Thyroid gland (tissue), 4 donors: ENCODE data around the gene SLAIN2. TPM values are rescaled to one million over a fixed set of nuclear protein-coding genes. Genes with fewer than 3 reads are reported as not detected.

ENCODE experiments used
- DNase-seq, 2 donors: peaks; one replicate each; pipeline ENCODE4 v3.0.0-alpha.2; 2019
- H3K27ac ChIP-seq, 3 donors: fragments of 200-600 bp; sonication (generic); 1 replicate in 2 of 3; 2 replicates in 1 of 3; pipeline ENCODE4 v1.5.1; 2016 to 2019; ENCODE audit warnings: mild to moderate bottlenecking in 1 of 3, moderate library complexity in 1 of 3
- H3K27me3 ChIP-seq: fragments of 200-600 bp; sonication (generic); one replicate; pipeline ENCODE4 v1.5.1; 2019
- H3K36me3 ChIP-seq, 2 donors: fragments of 200-600 bp; sonication (generic); one replicate each; pipeline ENCODE4 v1.5.1; 2016 to 2019
- H3K4me1 ChIP-seq, 2 donors: fragments of 200-600 bp; sonication (generic); one replicate each; pipeline ENCODE4 v1.5.1; 2017 to 2019
- H3K4me3 ChIP-seq, 3 donors: fragments of 200-600 bp; sonication (generic); replicated peaks in 1 of 3; 1 replicate in 2 of 3; 2 replicates in 1 of 3; pipeline ENCODE4 v1.5.1; 2016; ENCODE audit warnings: mild to moderate bottlenecking in 1 of 3
- H3K9me3 ChIP-seq: fragments of 200-600 bp; sonication (generic); one replicate; pipeline ENCODE4 v1.5.1; 2017
- POLR2A ChIP-seq, 2 donors: fragments of 450-650 bp; IDR thresholded peaks; one replicate each; pipeline ENCODE4 v1.6.1; 2017; ENCODE audit warnings: antibody characterized with exemption in 2 of 2, mild to moderate bottlenecking in 2 of 2, moderate library complexity in 1 of 2
- WGBS, 2 donors: methylation state at CpG; one replicate each; pipeline ENCODE4 v1.1.5; 2017; 5-methylcytosine and 5-hydroxymethylcytosine counted together
- intact Hi-C: fragments of 100-400 bp; cut with DNase I; formaldehyde crosslinking; loops from one replicate; pipeline ENCODE4 v1.15.1; 2023
- total RNA-seq, 4 donors: library from RNA; depleted of rRNA; stranded (reverse); fragments of >200 nt; gene quantifications; one replicate each; pipeline ENCODE4 v1.2.3, GENCODE V29; 2016
- TF ChIP-seq, protein P1 (sequence below), 6 experiments: fragments of 200-600 bp in 3 of 6; fragments of 450-650 bp in 3 of 6; sonication (generic) in 3 of 6; IDR thresholded peaks; one replicate each; pipeline ENCODE4 v1.5.1; 2016 to 2019; ENCODE audit warnings: antibody characterized with exemption in 6 of 6, mild to moderate bottlenecking in 2 of 6, inconsistent platforms in 1 of 6, moderate library complexity in 1 of 6

Gene SLAIN2
- total RNA-seq, 4 donors from 2014 or later: 40.8 to 191 (median 82.5) TPM

DNA sequence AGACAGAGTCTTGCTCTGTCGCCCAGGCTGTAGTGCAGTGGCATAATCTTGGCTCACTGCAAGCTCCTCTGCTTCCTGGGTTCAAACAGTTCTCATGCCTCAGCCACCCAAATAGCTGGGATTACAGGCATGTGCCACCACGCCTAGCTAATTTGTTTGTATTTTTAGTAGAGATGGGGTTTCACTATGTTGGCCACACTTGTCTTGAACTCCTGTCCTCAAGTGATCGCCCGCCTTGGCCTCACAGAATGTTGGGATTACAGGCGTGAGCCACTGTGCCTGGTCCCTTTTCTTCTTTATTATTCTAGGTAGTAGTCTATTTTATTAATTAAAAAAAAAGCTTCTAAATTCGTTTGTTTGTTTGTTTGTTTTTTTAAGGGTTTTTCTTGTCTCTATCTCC is 59.1 kb downstream of the SLAIN2 start:
- Histone ChIP-seq H3K27me3 (no peaks in the 10 kb centered on the region), H3K9me3 (no peaks in the 10 kb centered on the region), H3K4me3 (no peak overlapping the region), H3K36me3 (no peaks in the 10 kb centered on the region), H3K27ac (no peak overlapping the region), H3K4me1 (no peaks in the 10 kb centered on the region)
- intact Hi-C loops: no loop called here
- no peak for DNase-seq
- 92 to 96% methylated on average over 6 of the region's 6 CpGs for WGBS, 2 donors
- no peak for TF ChIP-seq POLR2A (IDR thresholded peaks at IDR 0.05)
- TF ChIP-seq, protein P1, sequence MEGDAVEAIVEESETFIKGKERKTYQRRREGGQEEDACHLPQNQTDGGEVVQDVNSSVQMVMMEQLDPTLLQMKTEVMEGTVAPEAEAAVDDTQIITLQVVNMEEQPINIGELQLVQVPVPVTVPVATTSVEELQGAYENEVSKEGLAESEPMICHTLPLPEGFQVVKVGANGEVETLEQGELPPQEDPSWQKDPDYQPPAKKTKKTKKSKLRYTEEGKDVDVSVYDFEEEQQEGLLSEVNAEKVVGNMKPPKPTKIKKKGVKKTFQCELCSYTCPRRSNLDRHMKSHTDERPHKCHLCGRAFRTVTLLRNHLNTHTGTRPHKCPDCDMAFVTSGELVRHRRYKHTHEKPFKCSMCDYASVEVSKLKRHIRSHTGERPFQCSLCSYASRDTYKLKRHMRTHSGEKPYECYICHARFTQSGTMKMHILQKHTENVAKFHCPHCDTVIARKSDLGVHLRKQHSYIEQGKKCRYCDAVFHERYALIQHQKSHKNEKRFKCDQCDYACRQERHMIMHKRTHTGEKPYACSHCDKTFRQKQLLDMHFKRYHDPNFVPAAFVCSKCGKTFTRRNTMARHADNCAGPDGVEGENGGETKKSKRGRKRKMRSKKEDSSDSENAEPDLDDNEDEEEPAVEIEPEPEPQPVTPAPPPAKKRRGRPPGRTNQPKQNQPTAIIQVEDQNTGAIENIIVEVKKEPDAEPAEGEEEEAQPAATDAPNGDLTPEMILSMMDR (IDR thresholded peaks at IDR 0.05): no peak

DNA sequence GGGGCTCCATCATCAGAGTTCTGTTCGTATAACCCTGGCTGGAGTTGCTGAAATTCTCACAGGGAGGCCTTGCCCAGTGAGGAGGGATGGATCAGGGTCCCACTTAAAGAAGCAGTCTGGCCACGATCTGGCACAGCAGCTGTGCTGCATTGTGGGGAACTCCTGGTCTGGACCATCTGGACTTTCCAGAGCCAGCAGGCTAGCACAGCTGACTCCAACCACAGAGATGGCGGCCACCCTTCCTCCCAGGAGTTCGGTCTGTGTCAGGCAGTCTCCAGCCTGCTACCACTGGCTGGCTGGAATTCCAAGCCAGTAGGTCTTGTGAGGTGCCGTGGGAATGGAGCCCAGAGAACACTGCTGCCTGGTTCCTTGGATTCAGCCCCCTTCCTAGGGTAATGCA is 62.0 kb downstream of the SLAIN2 start:
- DNase-seq: no peak
- H3K9me3 ChIP-seq: no peaks in the 10 kb centered on the region
- intact Hi-C loops: no loop called here
- no peak overlapping the region for H3K27ac ChIP-seq
- TF ChIP-seq, protein P1 (IDR thresholded peaks at IDR 0.05): no peak
- no peak for TF ChIP-seq POLR2A (IDR thresholded peaks at IDR 0.05)
- no peaks in the 10 kb centered on the region for H3K36me3 ChIP-seq
- H3K4me1 ChIP-seq: no peaks in the 10 kb centered on the region
- H3K27me3 ChIP-seq: no peaks in the 10 kb centered on the region
- no peak overlapping the region for H3K4me3 ChIP-seq
- 92 to 100% methylated on average over 1 to 5 of the region's 5 CpGs for WGBS, 2 donors

DNA sequence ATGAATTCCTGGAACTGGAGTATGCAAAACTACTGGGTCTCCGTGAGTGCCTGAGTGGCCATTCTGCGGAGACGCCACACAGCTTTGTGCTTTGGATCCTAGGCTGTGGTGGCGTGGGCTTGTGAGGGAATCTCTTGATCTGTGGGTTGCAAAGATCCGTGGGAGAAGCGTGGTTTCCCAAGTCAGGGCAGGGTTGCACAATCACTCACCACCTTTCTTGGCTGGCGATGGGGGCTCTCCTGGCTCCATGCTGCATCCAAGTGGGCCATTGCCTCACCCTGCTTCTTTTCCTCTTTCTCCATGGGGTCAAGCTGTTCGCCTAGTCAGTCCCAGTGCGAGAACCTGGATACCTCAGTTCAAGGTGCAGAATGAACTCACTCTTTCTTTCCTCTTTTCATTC is 62.5 kb downstream of the SLAIN2 start:
- TF ChIP-seq, protein P1 (IDR thresholded peaks at IDR 0.05): no peak
- TF ChIP-seq POLR2A (IDR thresholded peaks at IDR 0.05): no peak
- Histone ChIP-seq H3K4me1 (no peaks in the 10 kb centered on the region), H3K9me3 (no peaks in the 10 kb centered on the region), H3K27ac (no peak overlapping the region), H3K4me3 (no peak overlapping the region), H3K36me3 (no peaks in the 10 kb centered on the region), H3K27me3 (no peaks in the 10 kb centered on the region)
- WGBS, 2 donors: 95 to 98% methylated on average over 9 of the region's 9 CpGs
- no peak for DNase-seq
- intact Hi-C loops: no loop called here

DNA sequence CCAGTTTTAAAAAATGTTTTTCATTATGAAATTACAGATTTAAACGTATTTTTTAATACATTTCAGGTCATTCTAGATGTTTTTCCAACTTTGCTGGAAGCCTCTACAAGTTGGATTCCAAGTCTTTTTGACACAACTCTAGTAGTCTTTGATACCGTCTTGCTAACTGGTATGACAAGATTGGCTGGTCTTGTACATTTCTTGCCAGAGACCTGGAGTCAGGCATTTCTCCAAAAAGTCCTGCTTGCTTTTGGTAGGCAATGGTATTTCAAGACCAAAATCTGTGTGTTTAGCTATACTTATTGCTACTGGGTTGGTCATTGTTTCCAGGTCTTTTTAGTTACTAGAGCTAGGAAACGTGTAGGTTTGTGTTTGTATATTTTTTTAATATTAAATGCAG is 64.6 kb downstream of the SLAIN2 start:
- no peaks in the 10 kb centered on the region for H3K4me1 ChIP-seq
- TF ChIP-seq, protein P1 (IDR thresholded peaks at IDR 0.05): no peak
- TF ChIP-seq POLR2A (IDR thresholded peaks at IDR 0.05): no peak
- H3K36me3 ChIP-seq: no peaks in the 10 kb centered on the region
- H3K9me3 ChIP-seq: no peaks in the 10 kb centered on the region
- WGBS, 2 donors: 83 to 91% methylated on average over 3 of the region's 3 CpGs
- H3K27me3 ChIP-seq: no peaks in the 10 kb centered on the region
- H3K4me3 ChIP-seq: no peak overlapping the region
- no peak overlapping the region for H3K27ac ChIP-seq
- DNase-seq: no peak
- intact Hi-C loops: no loop called here

DNA sequence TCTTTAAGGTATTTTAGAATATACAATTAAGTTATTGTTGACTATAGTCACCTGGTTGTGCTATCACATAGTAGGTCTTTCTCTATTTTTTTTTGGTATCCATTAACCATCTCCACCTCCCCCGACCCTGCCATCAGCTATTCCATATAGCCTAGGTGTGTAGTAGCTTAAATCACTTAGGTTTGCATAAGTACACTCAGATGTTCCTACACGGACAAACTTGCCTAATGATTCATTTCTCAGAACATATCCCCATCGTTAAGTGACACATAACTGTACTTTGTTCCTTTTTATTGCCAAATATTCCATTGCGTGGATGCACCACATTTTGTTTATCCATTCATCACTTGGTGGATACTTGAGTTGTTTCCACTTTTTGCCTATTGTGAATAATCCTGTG is 67.9 kb downstream of the SLAIN2 start:
- Histone ChIP-seq H3K4me3 (no peak overlapping the region), H3K36me3 (no peaks in the 10 kb centered on the region), H3K27ac (no peak overlapping the region), H3K27me3 (no peaks in the 10 kb centered on the region), H3K4me1 (no peaks in the 10 kb centered on the region), H3K9me3 (no peaks in the 10 kb centered on the region)
- 96 to 97% methylated on average over 4 of the region's 4 CpGs for WGBS, 2 donors
- DNase-seq: no peak
- TF ChIP-seq POLR2A (IDR thresholded peaks at IDR 0.05): no peak
- TF ChIP-seq, protein P1 (IDR thresholded peaks at IDR 0.05): no peak
- intact Hi-C loops: no loop called here
